ENCODE measurements around the gene OSBPL9. TPM values are rescaled to one million over a fixed set of nuclear protein-coding genes. Genes with fewer than 3 reads are reported as not detected.

Gene OSBPL9
- total and polyA plus RNA-seq, 2 experiments from 2014 or later = 82.7 to 102 TPM

- no peak for TF ChIP-seq ZNF114 (CRISPR knock-in tag; IDR thresholded peaks at IDR 0.05)
- TF ChIP-seq JUNB (IDR thresholded peaks at IDR 0.05; ENCODE audit: unreplicated experiment) = no peak
- TF ChIP-seq, protein P1, sequence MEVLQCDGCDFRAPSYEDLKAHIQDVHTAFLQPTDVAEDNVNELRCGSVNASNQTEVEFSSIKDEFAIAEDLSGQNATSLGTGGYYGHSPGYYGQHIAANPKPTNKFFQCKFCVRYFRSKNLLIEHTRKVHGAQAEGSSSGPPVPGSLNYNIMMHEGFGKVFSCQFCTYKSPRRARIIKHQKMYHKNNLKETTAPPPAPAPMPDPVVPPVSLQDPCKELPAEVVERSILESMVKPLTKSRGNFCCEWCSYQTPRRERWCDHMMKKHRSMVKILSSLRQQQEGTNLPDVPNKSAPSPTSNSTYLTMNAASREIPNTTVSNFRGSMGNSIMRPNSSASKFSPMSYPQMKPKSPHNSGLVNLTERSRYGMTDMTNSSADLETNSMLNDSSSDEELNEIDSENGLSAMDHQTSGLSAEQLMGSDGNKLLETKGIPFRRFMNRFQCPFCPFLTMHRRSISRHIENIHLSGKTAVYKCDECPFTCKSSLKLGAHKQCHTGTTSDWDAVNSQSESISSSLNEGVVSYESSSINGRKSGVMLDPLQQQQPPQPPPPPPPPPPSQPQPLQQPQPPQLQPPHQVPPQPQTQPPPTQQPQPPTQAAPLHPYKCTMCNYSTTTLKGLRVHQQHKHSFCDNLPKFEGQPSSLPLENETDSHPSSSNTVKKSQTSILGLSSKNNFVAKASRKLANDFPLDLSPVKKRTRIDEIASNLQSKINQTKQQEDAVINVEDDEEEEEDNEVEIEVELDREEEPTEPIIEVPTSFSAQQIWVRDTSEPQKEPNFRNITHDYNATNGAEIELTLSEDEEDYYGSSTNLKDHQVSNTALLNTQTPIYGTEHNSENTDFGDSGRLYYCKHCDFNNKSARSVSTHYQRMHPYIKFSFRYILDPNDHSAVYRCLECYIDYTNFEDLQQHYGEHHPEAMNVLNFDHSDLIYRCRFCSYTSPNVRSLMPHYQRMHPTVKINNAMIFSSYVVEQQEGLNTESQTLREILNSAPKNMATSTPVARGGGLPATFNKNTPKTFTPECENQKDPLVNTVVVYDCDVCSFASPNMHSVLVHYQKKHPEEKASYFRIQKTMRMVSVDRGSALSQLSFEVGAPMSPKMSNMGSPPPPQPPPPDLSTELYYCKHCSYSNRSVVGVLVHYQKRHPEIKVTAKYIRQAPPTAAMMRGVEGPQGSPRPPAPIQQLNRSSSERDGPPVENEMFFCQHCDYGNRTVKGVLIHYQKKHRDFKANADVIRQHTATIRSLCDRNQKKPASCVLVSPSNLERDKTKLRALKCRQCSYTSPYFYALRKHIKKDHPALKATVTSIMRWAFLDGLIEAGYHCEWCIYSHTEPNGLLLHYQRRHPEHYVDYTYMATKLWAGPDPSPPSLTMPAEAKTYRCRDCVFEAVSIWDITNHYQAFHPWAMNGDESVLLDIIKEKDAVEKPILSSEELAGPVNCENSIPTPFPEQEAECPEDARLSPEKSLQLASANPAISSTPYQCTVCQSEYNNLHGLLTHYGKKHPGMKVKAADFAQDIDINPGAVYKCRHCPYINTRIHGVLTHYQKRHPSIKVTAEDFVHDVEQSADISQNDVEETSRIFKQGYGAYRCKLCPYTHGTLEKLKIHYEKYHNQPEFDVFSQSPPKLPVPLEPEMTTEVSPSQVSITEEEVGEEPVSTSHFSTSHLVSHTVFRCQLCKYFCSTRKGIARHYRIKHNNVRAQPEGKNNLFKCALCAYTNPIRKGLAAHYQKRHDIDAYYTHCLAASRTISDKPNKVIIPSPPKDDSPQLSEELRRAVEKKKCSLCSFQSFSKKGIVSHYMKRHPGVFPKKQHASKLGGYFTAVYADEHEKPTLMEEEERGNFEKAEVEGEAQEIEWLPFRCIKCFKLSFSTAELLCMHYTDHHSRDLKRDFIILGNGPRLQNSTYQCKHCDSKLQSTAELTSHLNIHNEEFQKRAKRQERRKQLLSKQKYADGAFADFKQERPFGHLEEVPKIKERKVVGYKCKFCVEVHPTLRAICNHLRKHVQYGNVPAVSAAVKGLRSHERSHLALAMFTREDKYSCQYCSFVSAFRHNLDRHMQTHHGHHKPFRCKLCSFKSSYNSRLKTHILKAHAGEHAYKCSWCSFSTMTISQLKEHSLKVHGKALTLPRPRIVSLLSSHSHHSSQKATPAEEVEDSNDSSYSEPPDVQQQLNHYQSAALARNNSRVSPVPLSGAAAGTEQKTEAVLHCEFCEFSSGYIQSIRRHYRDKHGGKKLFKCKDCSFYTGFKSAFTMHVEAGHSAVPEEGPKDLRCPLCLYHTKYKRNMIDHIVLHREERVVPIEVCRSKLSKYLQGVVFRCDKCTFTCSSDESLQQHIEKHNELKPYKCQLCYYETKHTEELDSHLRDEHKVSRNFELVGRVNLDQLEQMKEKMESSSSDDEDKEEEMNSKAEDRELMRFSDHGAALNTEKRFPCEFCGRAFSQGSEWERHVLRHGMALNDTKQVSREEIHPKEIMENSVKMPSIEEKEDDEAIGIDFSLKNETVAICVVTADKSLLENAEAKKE (CRISPR knock-in tag; IDR thresholded peaks at IDR 0.05) = no peak
- no peak for TF ChIP-seq ETS1 (IDR thresholded peaks at IDR 0.05)
- TF ChIP-seq, protein P2, sequence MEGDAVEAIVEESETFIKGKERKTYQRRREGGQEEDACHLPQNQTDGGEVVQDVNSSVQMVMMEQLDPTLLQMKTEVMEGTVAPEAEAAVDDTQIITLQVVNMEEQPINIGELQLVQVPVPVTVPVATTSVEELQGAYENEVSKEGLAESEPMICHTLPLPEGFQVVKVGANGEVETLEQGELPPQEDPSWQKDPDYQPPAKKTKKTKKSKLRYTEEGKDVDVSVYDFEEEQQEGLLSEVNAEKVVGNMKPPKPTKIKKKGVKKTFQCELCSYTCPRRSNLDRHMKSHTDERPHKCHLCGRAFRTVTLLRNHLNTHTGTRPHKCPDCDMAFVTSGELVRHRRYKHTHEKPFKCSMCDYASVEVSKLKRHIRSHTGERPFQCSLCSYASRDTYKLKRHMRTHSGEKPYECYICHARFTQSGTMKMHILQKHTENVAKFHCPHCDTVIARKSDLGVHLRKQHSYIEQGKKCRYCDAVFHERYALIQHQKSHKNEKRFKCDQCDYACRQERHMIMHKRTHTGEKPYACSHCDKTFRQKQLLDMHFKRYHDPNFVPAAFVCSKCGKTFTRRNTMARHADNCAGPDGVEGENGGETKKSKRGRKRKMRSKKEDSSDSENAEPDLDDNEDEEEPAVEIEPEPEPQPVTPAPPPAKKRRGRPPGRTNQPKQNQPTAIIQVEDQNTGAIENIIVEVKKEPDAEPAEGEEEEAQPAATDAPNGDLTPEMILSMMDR (conservative IDR thresholded peaks at IDR 0.05; ENCODE audit: low read depth in 2 of 2) = no peak
- TF ChIP-seq REST (IDR thresholded peaks at IDR 0.05; ENCODE audit: unreplicated experiment) = no peak
- Mint-ChIP-seq H3K36me3 (ENCODE audit: low read depth) (no peaks in the 10 kb centered on the region), H3K4me3 (no peak overlapping the region), H3K27ac (no peak overlapping the region), H3K9me3 (no peaks in the 10 kb centered on the region; the same call in 2 of the 3 replicates), H3K4me1 (peaks cover 2% of the 10 kb centered on the region; the same call in 2 of the 3 replicates), H3K27me3 (ENCODE audit: insufficient read depth, low read depth, poor library complexity) (no peaks in the 10 kb centered on the region)
- Histone ChIP-seq H3K4me1 (ENCODE audit: insufficient read depth) (no peaks in the 10 kb centered on the region), H3F3A (replicated peaks; ENCODE audit: low read depth) (no peaks in the 10 kb centered on the region), H3K36me3 (ENCODE audit: insufficient read depth) (no peaks in the 10 kb centered on the region), H3K4me3 (no peak overlapping the region), H3K79me2 (replicated peaks; ENCODE audit: insufficient read depth) (peaks cover 26% of the 10 kb centered on the region), H4K20me1 (replicated peaks; ENCODE audit: insufficient read depth) (no peaks in the 10 kb centered on the region), H3K4me2 (no peak overlapping the region), H3K27me3 (ENCODE audit: insufficient read depth) (no peaks in the 10 kb centered on the region), H3K27ac (ENCODE audit: low read depth) (no peak overlapping the region), H2AFZ (no peak overlapping the region), H3K9me2 (ENCODE audit: insufficient read depth) (no peaks in the 10 kb centered on the region)
- DNase-seq (ENCODE audit: low spot score) (no peak), ATAC-seq (no peak)
These were observed 14.9 kb downstream of the OSBPL9 start for GRCh38 chr1:51631747-51632146.
